SK-N-SH (cell line): Measurements from ENCODE around the gene TMEM94. TPM values are rescaled to one million over a fixed set of nuclear protein-coding genes. Genes with fewer than 3 reads are reported as not detected.

ENCODE experiments used
- CTCF ChIA-PET: fragments of 300-600, 350-600 bp; formaldehyde crosslinking; extraction: SDS; loops from one replicate; lab custom pipeline; 2021; lab: Yijun Ruan, JAX
- POLR2A ChIA-PET: fragments of 350-600 bp; sonication (Branson Sonifier 250); formaldehyde crosslinking; extraction: SDS; loops from one replicate; lab custom pipeline; 2020; ENCODE audit warnings: antibody characterized with exemption, inconsistent platforms; lab: Yijun Ruan, JAX
- DNase-seq: peaks from one replicate; pipeline ENCODE4 v3.0.0; 2012
- H2AFZ ChIP-seq: fragments of 200-600 bp; sonication (generic); 2 replicates; pipeline ENCODE4 v1.8.1; 2016; ENCODE audit warnings: antibody characterized with exemption, mild to moderate bottlenecking, low read depth
- H3F3A ChIP-seq: fragments of 200-600 bp; sonication (generic); replicated peaks from 2 replicates; pipeline ENCODE3; 2016; ENCODE audit warnings: antibody characterized with exemption, mild to moderate bottlenecking; ENCODE audit not compliant: insufficient read depth
- H3K27ac ChIP-seq, 2 experiments: fragments of 200-500 bp in 1 of 2; fragments of 200-600 bp in 1 of 2; sonication (Bioruptor generic) in 1 of 2; sonication (generic), shearing (Covaris generic) in 1 of 2; 2 replicates each; pipeline versions ENCODE4 v1.5.1 to v1.6.1; 2014 to 2016; ENCODE audit warnings: low read depth in 2 of 2, inconsistent platforms in 1 of 2, low read length in 1 of 2, mild to moderate bottlenecking in 1 of 2, mixed read lengths in 1 of 2
- H3K27me3 ChIP-seq: fragments of 200-600 bp; sonication (generic), shearing (Covaris generic); 2 replicates; pipeline ENCODE4 v1.6.1; 2016; ENCODE audit warnings: mixed run types; ENCODE audit not compliant: insufficient read depth
- H3K36me3 ChIP-seq, 2 experiments: fragments of 200-500 bp in 1 of 2; fragments of 200-600 bp in 1 of 2; sonication (Bioruptor generic) in 1 of 2; sonication (generic) in 1 of 2; replicated peaks in 1 of 2; 2 replicates each; pipeline versions ENCODE3 to v1.5.1; 2014 to 2016; ENCODE audit warnings: low read length in 1 of 2, mild to moderate bottlenecking in 1 of 2; ENCODE audit not compliant: insufficient read depth in 2 of 2, control insufficient read depth in 1 of 2
- H3K4me1 ChIP-seq, 2 experiments: fragments of 200-500 bp in 1 of 2; fragments of 200-600 bp in 1 of 2; sonication (Bioruptor generic) in 1 of 2; sonication (generic), shearing (Covaris generic) in 1 of 2; 2 replicates each; pipeline versions ENCODE4 v1.5.1 to v1.6.1; 2014 to 2016; ENCODE audit warnings: low read depth in 1 of 2, low read length in 1 of 2, mixed run types in 1 of 2; ENCODE audit not compliant: insufficient read depth in 2 of 2, control insufficient read depth in 1 of 2
- H3K4me2 ChIP-seq: fragments of 200-600 bp; sonication (generic), shearing (Covaris generic); 2 replicates; pipeline ENCODE4 v1.6.1; 2017; ENCODE audit warnings: mixed run types
- H3K4me3 ChIP-seq, 2 experiments: fragments of 200-500 bp in 1 of 2; fragments of 200-600 bp in 1 of 2; sonication (Bioruptor generic) in 1 of 2; sonication (generic), shearing (Covaris generic) in 1 of 2; 2 replicates each; pipeline versions ENCODE4 v1.5.1 to v1.8.1; 2014 to 2016; ENCODE audit warnings: low read depth in 2 of 2, inconsistent platforms in 1 of 2, low read length in 1 of 2, mild to moderate bottlenecking in 1 of 2, mixed read lengths in 1 of 2, moderate library complexity in 1 of 2
- H3K79me2 ChIP-seq: fragments of 200-600 bp; sonication (generic); 2 replicates; pipeline ENCODE4 v1.8.1; 2017; ENCODE audit warnings: mild to moderate bottlenecking; ENCODE audit not compliant: insufficient read depth
- H3K9ac ChIP-seq: fragments of 200-600 bp; sonication (generic); 2 replicates; pipeline ENCODE4 v1.6.1; 2017; ENCODE audit warnings: mixed run types
- H3K9me2 ChIP-seq: fragments of 200-600 bp; sonication (generic); 2 replicates; pipeline ENCODE4 v1.6.1; 2017; ENCODE audit warnings: mixed run types
- H3K9me3 ChIP-seq: fragments of 200-600 bp; sonication (generic); 2 replicates; pipeline ENCODE4 v1.6.1; 2017; ENCODE audit warnings: mixed run types, mild to moderate bottlenecking, moderate library complexity
- H4K20me1 ChIP-seq: fragments of 200-600 bp; sonication (generic); 2 replicates; pipeline ENCODE4 v1.6.1; 2017; ENCODE audit warnings: mild to moderate bottlenecking, mixed run types; ENCODE audit not compliant: insufficient read depth
- CHD2 ChIP-seq: fragments of 150-350 bp; IDR thresholded peaks from 2 replicates; pipeline ENCODE4 v1.6.1; 2018; ENCODE audit warnings: low read length; ENCODE audit not compliant: partially characterized antibody
- ELF1 ChIP-seq: IDR thresholded peaks from 2 replicates; pipeline ENCODE4 v1.4.0; 2012
- EP300 ChIP-seq, 2 experiments: IDR thresholded peaks; 2 replicates each; pipeline versions ENCODE4 v1.4.0 to v1.6.1; 2012; ENCODE audit warnings: borderline replicate concordance in 1 of 2, low read depth in 1 of 2, low read length in 1 of 2
- EZH2phosphoT487 ChIP-seq: fragments of 200-600 bp; sonication (generic); IDR thresholded peaks from 2 replicates; pipeline ENCODE4 v1.6.1; 2017; ENCODE audit warnings: low read depth, mixed run types, mild to moderate bottlenecking, antibody characterized with exemption, moderate library complexity, borderline replicate concordance
- FOXJ3 ChIP-seq: sonication (generic); formaldehyde crosslinking; IDR thresholded peaks from 2 replicates; pipeline ENCODE4 v1.5.1; 2020; ENCODE audit warnings: mild to moderate bottlenecking, missing genetic modification reagents
- GATA2 ChIP-seq: sonication (generic); formaldehyde crosslinking; IDR thresholded peaks from 2 replicates; pipeline ENCODE4 v1.5.0; 2020; ENCODE audit warnings: mild to moderate bottlenecking, missing genetic modification reagents
- MEF2A ChIP-seq: IDR thresholded peaks from 2 replicates; pipeline ENCODE4 v1.4.0; 2012; ENCODE audit warnings: low read depth, borderline replicate concordance
- MXI1 ChIP-seq: IDR thresholded peaks from 2 replicates; pipeline ENCODE4 v1.6.1; 2012; ENCODE audit warnings: mild to moderate bottlenecking, low read depth, low read length, improper control_type of control experiment
- NFIC ChIP-seq: IDR thresholded peaks from 2 replicates; pipeline ENCODE4 v1.4.0; 2012; ENCODE audit warnings: borderline replicate concordance
- NRF1 ChIP-seq: IDR thresholded peaks from 2 replicates; pipeline ENCODE4 v1.6.1; 2012; ENCODE audit warnings: low read depth, mild to moderate bottlenecking, low read length
- POLR2AphosphoS5 ChIP-seq: IDR thresholded peaks from 2 replicates; pipeline ENCODE4 v1.6.1; 2012; ENCODE audit warnings: low read depth, low read length
- RAD21 ChIP-seq: IDR thresholded peaks from 2 replicates; pipeline ENCODE4 v1.6.1; 2012; ENCODE audit warnings: mild to moderate bottlenecking, low read length
- RXRA ChIP-seq: IDR thresholded peaks from 2 replicates; pipeline ENCODE4 v1.4.0; 2012; ENCODE audit warnings: low read depth, mild to moderate bottlenecking, borderline replicate concordance
- SIN3A ChIP-seq: IDR thresholded peaks from 2 replicates; pipeline ENCODE4 v1.6.1; 2012; ENCODE audit warnings: low read depth, mild to moderate bottlenecking, low read length, moderate library complexity, borderline replicate concordance
- SMC3 ChIP-seq: IDR thresholded peaks from 2 replicates; pipeline ENCODE4 v1.6.1; 2012; ENCODE audit warnings: low read depth, low read length, improper control_type of control experiment
- TCF12 ChIP-seq: IDR thresholded peaks from 2 replicates; pipeline ENCODE4 v1.4.0; 2012
- TEAD4 ChIP-seq: IDR thresholded peaks from 2 replicates; pipeline ENCODE4 v1.4.0; 2012; ENCODE audit warnings: mild to moderate bottlenecking, borderline replicate concordance; ENCODE audit not compliant: insufficient read depth
- USF1 ChIP-seq: IDR thresholded peaks from 2 replicates; pipeline ENCODE4 v1.4.0; 2012; ENCODE audit warnings: low read depth, borderline replicate concordance
- YY1 ChIP-seq: IDR thresholded peaks from 2 replicates; pipeline ENCODE4 v1.4.0; 2012; ENCODE audit warnings: low read depth, mild to moderate bottlenecking
- WGBS: methylation state at CpG from one replicate; pipeline ENCODE4 v1.1.6; 2017; ENCODE audit warnings: low lambda C conversion rate; 5-methylcytosine and 5-hydroxymethylcytosine counted together
- polyA plus RNA-seq, 3 experiments: library from polyadenylated mRNA; depleted of rRNA; stranded (reverse); fragments of >200 nt; gene quantifications; 2 replicates each; pipeline ENCODE4 v1.2.3, GENCODE V29; 2012
- TF ChIP-seq, protein P1 (sequence below): fragments of 150-350 bp; IDR thresholded peaks from 2 replicates; pipeline ENCODE4 v1.6.1; 2016; ENCODE audit warnings: mild to moderate bottlenecking, low read depth, low read length
- TF ChIP-seq, protein P2 (sequence below): fragments of 150-350 bp; IDR thresholded peaks from 2 replicates; pipeline ENCODE4 v1.6.1; 2017; ENCODE audit warnings: antibody characterized with exemption, low read length, low read depth, borderline replicate concordance
- TF ChIP-seq, protein P3 (sequence below): IDR thresholded peaks from 2 replicates; pipeline ENCODE4 v1.4.0; 2012; ENCODE audit warnings: low read depth, borderline replicate concordance

Gene TMEM94
- polyA plus RNA-seq, 1 of the 3 experiments (the other 2 are of a cell fraction) = 89.9 TPM

DNA sequence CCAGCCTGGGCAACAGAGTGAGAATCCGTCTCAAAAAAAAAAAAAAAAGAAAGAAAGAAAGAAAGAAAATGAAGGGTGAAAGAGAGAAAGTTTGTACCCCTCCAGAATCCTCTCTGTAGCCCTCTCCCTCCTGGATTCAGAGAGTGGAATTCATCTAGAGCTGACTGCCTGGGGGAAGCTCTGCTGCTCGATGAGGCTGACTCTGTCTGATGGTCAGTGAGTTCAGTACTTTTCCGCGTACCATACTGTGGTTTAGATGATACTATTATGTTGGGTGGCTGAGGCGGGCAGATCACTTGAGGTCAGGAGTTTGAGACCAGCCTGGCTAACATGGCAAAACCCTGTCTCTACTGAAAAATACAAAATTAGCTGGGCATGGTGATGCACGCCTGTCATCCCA, 14.8 kb downstream of the TMEM94 start:
- Histone ChIP-seq H3K79me2 (peaks cover 20% of the 10 kb centered on the region), H2AFZ (no peak overlapping the region), H3K9ac (no peak overlapping the region), H3K27me3 (no peaks in the 10 kb centered on the region), H3F3A (no peaks in the 10 kb centered on the region), H3K4me2 (no peak overlapping the region), H3K4me3 (no peak overlapping the region), H3K36me3 (peaks cover 19% of the 10 kb centered on the region in 2 experiments), H3K4me1 (no peaks in the 10 kb centered on the region), H3K9me3 (no peaks in the 10 kb centered on the region), H3K9me2 (no peaks in the 10 kb centered on the region), H3K27ac (no peak overlapping the region), H4K20me1 (peaks cover 13% of the 10 kb centered on the region; the same call in 1 of the 2 replicates)
- no peak for TF ChIP-seq NFIC
- no peak for TF ChIP-seq EZH2phosphoT487
- no peak for TF ChIP-seq TCF12
- TF ChIP-seq MEF2A = no peak
- no peak for TF ChIP-seq SMC3
- TF ChIP-seq TEAD4 = no peak
- no peak for TF ChIP-seq USF1
- TF ChIP-seq, protein P1, sequence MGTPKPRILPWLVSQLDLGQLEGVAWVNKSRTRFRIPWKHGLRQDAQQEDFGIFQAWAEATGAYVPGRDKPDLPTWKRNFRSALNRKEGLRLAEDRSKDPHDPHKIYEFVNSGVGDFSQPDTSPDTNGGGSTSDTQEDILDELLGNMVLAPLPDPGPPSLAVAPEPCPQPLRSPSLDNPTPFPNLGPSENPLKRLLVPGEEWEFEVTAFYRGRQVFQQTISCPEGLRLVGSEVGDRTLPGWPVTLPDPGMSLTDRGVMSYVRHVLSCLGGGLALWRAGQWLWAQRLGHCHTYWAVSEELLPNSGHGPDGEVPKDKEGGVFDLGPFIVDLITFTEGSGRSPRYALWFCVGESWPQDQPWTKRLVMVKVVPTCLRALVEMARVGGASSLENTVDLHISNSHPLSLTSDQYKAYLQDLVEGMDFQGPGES = no peak
- TF ChIP-seq SIN3A = no peak
- TF ChIP-seq NRF1 = no peak
- no peak for TF ChIP-seq RAD21
- TF ChIP-seq MXI1 = no peak
- no peak for TF ChIP-seq CHD2
- TF ChIP-seq YY1 = no peak
- TF ChIP-seq ELF1 = no peak
- no peak for TF ChIP-seq RXRA
- DNase-seq = no peak
- WGBS = 93% methylated on average over 6 of the region's 6 CpGs
- CTCF ChIA-PET = interaction anchor here (0.9 to 1.2 kb wide), 3 partner anchors 17 to 45 kb away, joined by 3 read pairs; partner anchors contain the start of gene TSEN54
- POLR2A ChIA-PET = no interaction called here

- Histone ChIP-seq H3K9ac (no peak overlapping the region), H3K4me2 (no peak overlapping the region), H3K9me3 (no peaks in the 10 kb centered on the region), H3K4me3 (no peak overlapping the region), H3K79me2 (peaks cover 15% of the 10 kb centered on the region; the same call in 1 of the 2 replicates), H3K27ac (no peak overlapping the region), H3K36me3 (peaks cover 19 to 21% of the 10 kb centered on the region in 2 experiments), H3F3A (no peaks in the 10 kb centered on the region)
- POLR2A ChIA-PET = interaction anchor here (1.0 to 1.4 kb wide), 2 partner anchors 10 to 29 kb away, joined by 3 to 4 read pairs; no protein-coding TSS in a partner anchor
- CTCF ChIA-PET = interaction anchor here (1.1 to 1.2 kb wide), 2 partner anchors 44 to 46 kb away, joined by 3 read pairs; partner anchors contain the start of gene TSEN54
- WGBS = 65% methylated on average over 4 of the region's 4 CpGs
- TF ChIP-seq, protein P2, sequence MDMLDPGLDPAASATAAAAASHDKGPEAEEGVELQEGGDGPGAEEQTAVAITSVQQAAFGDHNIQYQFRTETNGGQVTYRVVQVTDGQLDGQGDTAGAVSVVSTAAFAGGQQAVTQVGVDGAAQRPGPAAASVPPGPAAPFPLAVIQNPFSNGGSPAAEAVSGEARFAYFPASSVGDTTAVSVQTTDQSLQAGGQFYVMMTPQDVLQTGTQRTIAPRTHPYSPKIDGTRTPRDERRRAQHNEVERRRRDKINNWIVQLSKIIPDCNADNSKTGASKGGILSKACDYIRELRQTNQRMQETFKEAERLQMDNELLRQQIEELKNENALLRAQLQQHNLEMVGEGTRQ = no peak
- no peak for TF ChIP-seq FOXJ3 (CRISPR knock-in tag)
- no peak for TF ChIP-seq EP300 (IDR thresholded peaks at IDR 0.05; ENCODE audit: borderline replicate concordance in 1 of 2, low read depth in 1 of 2, low read length in 1 of 2)
- TF ChIP-seq POLR2AphosphoS5 = no peak
- TF ChIP-seq, protein P3, sequence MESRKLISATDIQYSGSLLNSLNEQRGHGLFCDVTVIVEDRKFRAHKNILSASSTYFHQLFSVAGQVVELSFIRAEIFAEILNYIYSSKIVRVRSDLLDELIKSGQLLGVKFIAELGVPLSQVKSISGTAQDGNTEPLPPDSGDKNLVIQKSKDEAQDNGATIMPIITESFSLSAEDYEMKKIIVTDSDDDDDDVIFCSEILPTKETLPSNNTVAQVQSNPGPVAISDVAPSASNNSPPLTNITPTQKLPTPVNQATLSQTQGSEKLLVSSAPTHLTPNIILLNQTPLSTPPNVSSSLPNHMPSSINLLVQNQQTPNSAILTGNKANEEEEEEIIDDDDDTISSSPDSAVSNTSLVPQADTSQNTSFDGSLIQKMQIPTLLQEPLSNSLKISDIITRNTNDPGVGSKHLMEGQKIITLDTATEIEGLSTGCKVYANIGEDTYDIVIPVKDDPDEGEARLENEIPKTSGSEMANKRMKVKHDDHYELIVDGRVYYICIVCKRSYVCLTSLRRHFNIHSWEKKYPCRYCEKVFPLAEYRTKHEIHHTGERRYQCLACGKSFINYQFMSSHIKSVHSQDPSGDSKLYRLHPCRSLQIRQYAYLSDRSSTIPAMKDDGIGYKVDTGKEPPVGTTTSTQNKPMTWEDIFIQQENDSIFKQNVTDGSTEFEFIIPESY = no peak
- TF ChIP-seq EZH2phosphoT487 = no peak
- no peak for TF ChIP-seq GATA2
- no peak for TF ChIP-seq NFIC
- TF ChIP-seq, all 33 proteins: peak for 0
- no peak overlapping the region for H2AFZ ChIP-seq
- DNase-seq = no peak
- no peaks in the 10 kb centered on the region for H3K27me3 ChIP-seq
- H4K20me1 ChIP-seq = peaks cover 13% of the 10 kb centered on the region; the same call in 1 of the 2 replicates
- H3K4me1 ChIP-seq = no peaks in the 10 kb centered on the region
- no peaks in the 10 kb centered on the region for H3K9me2 ChIP-seq
These were observed 15.7 kb downstream of the TMEM94 start for GRCh38 chr17:75472119-75472518.
